ENCODE measurements around the gene P3H3.
"Not testable (repeated sequence)": the region's sequence is repeated elsewhere in the genome, so short reads cannot be mapped to it uniquely, and the experiment has no call there.

Gene P3H3

GRCh38 chr12:6871052-6871957, 43.1 kb downstream of the P3H3 start:
- Mint-ChIP-seq H3K9me3 (no peaks in the 10 kb centered on the region), H3K4me3 (peak overlapping the region; percentile 92), H3K36me3 (ENCODE audit: insufficient read depth) (peaks cover 29% of the 10 kb centered on the region), H3K27ac (ENCODE audit: low read depth) (no peak overlapping the region), H3K4me1 (peaks cover 59% of the 10 kb centered on the region), H3K27me3 (no peaks in the 10 kb centered on the region)
- ATAC-seq (replicated peaks; ENCODE audit: extremely low read depth, poor library complexity, severe bottlenecking): no peak
- no peak for DNase-seq (ENCODE audit: low spot score in 2 of 2)

GRCh38 chr12:6872073-6873048, 44.2 kb downstream of the P3H3 start:
- ATAC-seq (replicated peaks; ENCODE audit: extremely low read depth, poor library complexity, severe bottlenecking) (peak; percentile 42), DNase-seq (ENCODE audit: low spot score in 2 of 2) (peak; percentile 74 to 90)
- Mint-ChIP-seq H3K9me3 (no peaks in the 10 kb centered on the region), H3K4me1 (peaks cover 64% of the 10 kb centered on the region), H3K4me3 (peak overlapping the region; percentile 92), H3K27me3 (no peaks in the 10 kb centered on the region), H3K36me3 (ENCODE audit: insufficient read depth) (peaks cover 26% of the 10 kb centered on the region), H3K27ac (ENCODE audit: low read depth) (peak overlapping the region; percentile 79)

- H3K27ac Mint-ChIP-seq (ENCODE audit: low read depth): peak within 1 kb of the TSS; percentile 79
- no peaks in the 10 kb centered on the region for H3K27me3 Mint-ChIP-seq
- no peaks in the 10 kb centered on the region for H3K9me3 Mint-ChIP-seq
- peak; percentile 97 for DNase-seq (ENCODE audit: low spot score in 2 of 2)
- H3K4me1 Mint-ChIP-seq: peaks cover 60% of the 10 kb centered on the region
- peak within 1 kb of the TSS; percentile 92 for H3K4me3 Mint-ChIP-seq
- peak; percentile 87 for ATAC-seq (replicated peaks; ENCODE audit: extremely low read depth, poor library complexity, severe bottlenecking)
- H3K36me3 Mint-ChIP-seq (ENCODE audit: insufficient read depth): peaks cover 21% of the 10 kb centered on the region
Measured at GRCh38 chr12:6873094-6874014, 45.1 kb downstream of the P3H3 start, which contains the start of gene SPSB2. Gene SPSB2, minus strand, starts transcription at chr12:6873303. Its CDS starts 402 bp downstream, at chr12:6872901.

GRCh38 chr12:6874015-6874368, 45.8 kb downstream of the P3H3 start:
- peak overlapping the region; percentile 92 for H3K4me3 Mint-ChIP-seq
- H3K9me3 Mint-ChIP-seq; H3K27me3 Mint-ChIP-seq; ATAC-seq (replicated peaks; ENCODE audit: extremely low read depth, poor library complexity, severe bottlenecking); DNase-seq (ENCODE audit: low spot score in 2 of 2): not testable (repeated sequence)
- H3K4me1 Mint-ChIP-seq: peaks cover 54% of the 10 kb centered on the region
- H3K27ac Mint-ChIP-seq (ENCODE audit: low read depth): peak overlapping the region; percentile 79
- peaks cover 20% of the 10 kb centered on the region for H3K36me3 Mint-ChIP-seq (ENCODE audit: insufficient read depth)

- H3K27me3 Mint-ChIP-seq; H3K27ac Mint-ChIP-seq (ENCODE audit: low read depth); H3K36me3 Mint-ChIP-seq (ENCODE audit: insufficient read depth); ATAC-seq (replicated peaks; ENCODE audit: extremely low read depth, poor library complexity, severe bottlenecking); H3K9me3 Mint-ChIP-seq; H3K4me3 Mint-ChIP-seq; DNase-seq (ENCODE audit: low spot score in 2 of 2): not testable (repeated sequence)
- H3K4me1 Mint-ChIP-seq: peaks cover 11% of the 10 kb centered on the region
Measured at GRCh38 chr12:6879824-6880223, 51.6 kb downstream of the P3H3 start.

GRCh38 chr12:6883252-6883651, 55.0 kb downstream of the P3H3 start:
- peaks cover 7% of the 10 kb centered on the region for H3K36me3 Mint-ChIP-seq (ENCODE audit: insufficient read depth)

GRCh38 chr12:6883683-6884082, 55.5 kb downstream of the P3H3 start:
- Mint-ChIP-seq H3K4me3 (no peak overlapping the region), H3K27me3 (no peaks in the 10 kb centered on the region), H3K36me3 (ENCODE audit: insufficient read depth) (peaks cover 7% of the 10 kb centered on the region), H3K9me3 (no peaks in the 10 kb centered on the region), H3K27ac (ENCODE audit: low read depth) (no peak overlapping the region), H3K4me1 (no peaks in the 10 kb centered on the region)
- ATAC-seq (replicated peaks; ENCODE audit: extremely low read depth, poor library complexity, severe bottlenecking) (no peak), DNase-seq (ENCODE audit: low spot score in 2 of 2) (no peak)

More at GRCh38 chr12:6883252-6883651, 55.0 kb downstream of the P3H3 start:
- H3K4me1 Mint-ChIP-seq: no peaks in the 10 kb centered on the region
- no peaks in the 10 kb centered on the region for H3K9me3 Mint-ChIP-seq
- DNase-seq (ENCODE audit: low spot score in 2 of 2) (no peak), ATAC-seq (replicated peaks; ENCODE audit: extremely low read depth, poor library complexity, severe bottlenecking) (no peak)
- no peak overlapping the region for H3K4me3 Mint-ChIP-seq
- no peaks in the 10 kb centered on the region for H3K27me3 Mint-ChIP-seq
- no peak overlapping the region for H3K27ac Mint-ChIP-seq (ENCODE audit: low read depth)

- no peaks in the 10 kb centered on the region for H3K9me3 Mint-ChIP-seq
- H3K27ac Mint-ChIP-seq (ENCODE audit: low read depth): no peak overlapping the region
- ATAC-seq (replicated peaks; ENCODE audit: extremely low read depth, poor library complexity, severe bottlenecking) (no peak), DNase-seq (ENCODE audit: low spot score in 2 of 2) (no peak)
- peaks cover 7% of the 10 kb centered on the region for H3K36me3 Mint-ChIP-seq (ENCODE audit: insufficient read depth)
- no peaks in the 10 kb centered on the region for H3K27me3 Mint-ChIP-seq
- no peaks in the 10 kb centered on the region for H3K4me1 Mint-ChIP-seq
- H3K4me3 Mint-ChIP-seq: no peak overlapping the region
Measured at GRCh38 chr12:6884539-6884938, 56.3 kb downstream of the P3H3 start.

- H3K4me3 Mint-ChIP-seq; H3K36me3 Mint-ChIP-seq (ENCODE audit: insufficient read depth); DNase-seq (ENCODE audit: low spot score in 2 of 2); H3K9me3 Mint-ChIP-seq; H3K27ac Mint-ChIP-seq (ENCODE audit: low read depth); H3K27me3 Mint-ChIP-seq; H3K4me1 Mint-ChIP-seq; ATAC-seq (replicated peaks; ENCODE audit: extremely low read depth, poor library complexity, severe bottlenecking): not testable (repeated sequence)
Measured at GRCh38 chr12:6886206-6886999, 58.2 kb downstream of the P3H3 start.

- Mint-ChIP-seq H3K4me3 (no peak overlapping the region), H3K27me3 (no peaks in the 10 kb centered on the region), H3K36me3 (ENCODE audit: insufficient read depth) (peaks cover 9% of the 10 kb centered on the region), H3K27ac (ENCODE audit: low read depth) (no peak overlapping the region), H3K4me1 (peaks cover 7% of the 10 kb centered on the region), H3K9me3 (no peaks in the 10 kb centered on the region)
- no peak for DNase-seq (ENCODE audit: low spot score in 2 of 2)
- no peak for ATAC-seq (replicated peaks; ENCODE audit: extremely low read depth, poor library complexity, severe bottlenecking)
Measured at GRCh38 chr12:6887460-6887859, 59.3 kb downstream of the P3H3 start.

- no peaks in the 10 kb centered on the region for H3K9me3 Mint-ChIP-seq
- H3K4me3 Mint-ChIP-seq: no peak overlapping the region
- no peaks in the 10 kb centered on the region for H3K27me3 Mint-ChIP-seq
- peaks cover 7% of the 10 kb centered on the region for H3K4me1 Mint-ChIP-seq
- H3K27ac Mint-ChIP-seq (ENCODE audit: low read depth): no peak overlapping the region
- peaks cover 9% of the 10 kb centered on the region for H3K36me3 Mint-ChIP-seq (ENCODE audit: insufficient read depth)
- DNase-seq (ENCODE audit: low spot score in 2 of 2) (no peak), ATAC-seq (replicated peaks; ENCODE audit: extremely low read depth, poor library complexity, severe bottlenecking) (no peak)
Measured at GRCh38 chr12:6888360-6888759, 60.2 kb downstream of the P3H3 start.
